HG03045 (cell line): ENCODE data around the gene PTPN11.

Experiments used
- ATAC-seq: cut with Tn5 transposase; IDR thresholded peaks from one replicate; pipeline ENCODE4 v1.9.1; 2021; ENCODE audit warnings: mild to moderate bottlenecking, moderate library complexity; ENCODE audit not compliant: unreplicated experiment

The PTPN11 gene

GRCh38 chr12:112538740-112539139, 120.0 kb downstream of the PTPN11 start:
- ATAC-seq, result no peak

GRCh38 chr12:112539221-112539620, 120.5 kb downstream of the PTPN11 start:
- no peak for ATAC-seq

GRCh38 chr12:112540021-112540420, 121.3 kb downstream of the PTPN11 start:
- no peak for ATAC-seq

- no peak for ATAC-seq
These were observed 125.0 kb downstream of the PTPN11 start for GRCh38 chr12:112543751-112544150.

GRCh38 chr12:112546339-112546738, 127.6 kb downstream of the PTPN11 start:
- no peak for ATAC-seq

GRCh38 chr12:112546996-112547395, 128.2 kb downstream of the PTPN11 start:
- ATAC-seq, result no peak

- ATAC-seq, result no peak
These were observed 130.3 kb downstream of the PTPN11 start for GRCh38 chr12:112549031-112549430.

- no peak for ATAC-seq
These were observed 132.9 kb downstream of the PTPN11 start for GRCh38 chr12:112551681-112552080.

GRCh38 chr12:112555621-112556233, 137.0 kb downstream of the PTPN11 start:
- no peak for ATAC-seq

- ATAC-seq, result no peak
These were observed 139.3 kb downstream of the PTPN11 start for GRCh38 chr12:112557951-112558630.
